Neural crest cell (in vitro differentiated cells): ENCODE measurements around the gene ARHGAP21. TPM values are rescaled to one million over a fixed set of nuclear protein-coding genes. Genes with fewer than 3 reads are reported as not detected.
A peak's percentile ranks its signal among the peaks of the same experiment; 100 is the strongest.

ENCODE experiments used
- DNase-seq: peaks from one replicate; pipeline ENCODE4 v3.0.0; 2021; ENCODE audit warnings: low read depth, mixed read lengths, low spot score
- H3K27ac Mint-ChIP-seq: one replicate; pipeline ENCODE4 v1.8.0; 2021; ENCODE audit warnings: mild to moderate bottlenecking, mixed read lengths; ENCODE audit not compliant: unreplicated experiment
- H3K27me3 Mint-ChIP-seq: 2 replicates; pipeline ENCODE4 v1.8.0; 2021; ENCODE audit warnings: low read depth, mild to moderate bottlenecking, mixed read lengths
- H3K36me3 Mint-ChIP-seq: 2 replicates; pipeline ENCODE4 v1.8.0; 2021; ENCODE audit warnings: low read depth, mild to moderate bottlenecking, mixed read lengths
- H3K4me1 Mint-ChIP-seq: 2 replicates; pipeline ENCODE4 v1.8.0; 2021; ENCODE audit warnings: mixed read lengths
- H3K4me3 Mint-ChIP-seq: one replicate; pipeline ENCODE4 v1.8.0; 2021; ENCODE audit warnings: mild to moderate bottlenecking, mixed read lengths
- H3K9me3 Mint-ChIP-seq: 2 replicates; pipeline ENCODE4 v1.8.0; 2021; ENCODE audit warnings: mixed read lengths
- total RNA-seq: library from RNA; stranded (reverse); gene quantifications from 2 replicates; pipeline ENCODE4 v1.2.1, GENCODE V29; 2021
- TF ChIP-seq, protein P1 (sequence below): fragments of 200-600 bp; sonication (generic); conservative IDR thresholded peaks from 2 replicates; pipeline ENCODE4 v1.5.0; 2021; ENCODE audit warnings: antibody characterized with exemption, mild to moderate bottlenecking

Gene ARHGAP21
- total RNA-seq, 1 donor from 2014 or later: 108 TPM

DNA sequence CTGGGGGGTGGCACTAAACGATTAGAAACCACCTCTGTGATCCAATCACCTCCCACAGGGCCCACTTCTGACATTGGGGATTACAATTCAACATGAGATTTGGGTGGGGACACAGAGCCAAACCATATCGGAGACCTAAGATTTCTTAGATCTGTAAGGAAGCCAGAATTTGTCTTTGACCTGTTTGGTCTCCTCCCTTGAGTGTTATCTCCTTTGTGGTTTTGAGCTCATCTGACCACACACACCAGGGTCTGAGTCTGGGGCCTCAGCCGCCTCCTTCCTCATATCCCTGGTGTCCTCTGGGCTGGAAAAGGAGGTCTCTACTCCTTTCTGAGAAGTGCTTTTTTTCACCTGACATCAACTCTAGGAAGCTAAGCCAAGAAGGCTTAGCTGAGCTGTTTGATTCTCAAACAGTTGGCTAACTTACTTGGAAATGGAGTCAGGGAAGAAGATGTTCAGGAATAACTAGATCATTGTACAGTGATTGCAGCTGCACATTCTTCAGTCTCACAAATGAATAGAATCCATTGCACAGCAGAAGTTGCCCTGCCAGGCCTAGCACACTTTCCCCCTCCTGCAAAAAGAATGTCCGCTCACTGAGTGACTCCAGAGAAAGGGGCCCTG, 167.4 kb downstream of the ARHGAP21 start:
- no peak overlapping the region for H3K4me3 Mint-ChIP-seq

DNA sequence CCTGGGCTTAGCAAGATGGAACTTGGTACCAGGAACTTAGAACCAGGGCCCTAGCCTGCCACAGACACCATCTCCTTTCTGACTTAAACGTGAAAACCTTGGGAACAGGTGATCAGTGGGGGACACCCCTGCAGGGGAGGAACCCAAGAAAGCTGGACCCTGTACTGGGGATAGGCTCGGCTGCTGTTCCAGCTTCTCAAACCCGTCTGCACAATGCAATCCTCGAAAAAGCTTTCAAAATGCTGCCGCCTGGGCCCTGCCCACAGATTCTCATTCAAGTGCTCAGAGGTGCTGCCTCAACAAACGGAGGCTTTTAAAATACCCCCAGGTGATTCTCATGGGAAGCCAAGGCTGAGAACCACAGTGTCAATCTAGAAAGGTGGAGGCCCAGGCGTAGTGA, 169.7 kb downstream of the ARHGAP21 start:
- TF ChIP-seq, protein P1, sequence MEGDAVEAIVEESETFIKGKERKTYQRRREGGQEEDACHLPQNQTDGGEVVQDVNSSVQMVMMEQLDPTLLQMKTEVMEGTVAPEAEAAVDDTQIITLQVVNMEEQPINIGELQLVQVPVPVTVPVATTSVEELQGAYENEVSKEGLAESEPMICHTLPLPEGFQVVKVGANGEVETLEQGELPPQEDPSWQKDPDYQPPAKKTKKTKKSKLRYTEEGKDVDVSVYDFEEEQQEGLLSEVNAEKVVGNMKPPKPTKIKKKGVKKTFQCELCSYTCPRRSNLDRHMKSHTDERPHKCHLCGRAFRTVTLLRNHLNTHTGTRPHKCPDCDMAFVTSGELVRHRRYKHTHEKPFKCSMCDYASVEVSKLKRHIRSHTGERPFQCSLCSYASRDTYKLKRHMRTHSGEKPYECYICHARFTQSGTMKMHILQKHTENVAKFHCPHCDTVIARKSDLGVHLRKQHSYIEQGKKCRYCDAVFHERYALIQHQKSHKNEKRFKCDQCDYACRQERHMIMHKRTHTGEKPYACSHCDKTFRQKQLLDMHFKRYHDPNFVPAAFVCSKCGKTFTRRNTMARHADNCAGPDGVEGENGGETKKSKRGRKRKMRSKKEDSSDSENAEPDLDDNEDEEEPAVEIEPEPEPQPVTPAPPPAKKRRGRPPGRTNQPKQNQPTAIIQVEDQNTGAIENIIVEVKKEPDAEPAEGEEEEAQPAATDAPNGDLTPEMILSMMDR: no peak

More for the DNA sequence above, 167.4 kb downstream of the ARHGAP21 start:
- H3K4me1 Mint-ChIP-seq: peaks cover 19% of the 10 kb centered on the region
- TF ChIP-seq, protein P1: no peak
- no peaks in the 10 kb centered on the region for H3K27me3 Mint-ChIP-seq
- H3K27ac Mint-ChIP-seq: no peak overlapping the region
- DNase-seq: no peak
- no peaks in the 10 kb centered on the region for H3K36me3 Mint-ChIP-seq
- peaks cover 3% of the 10 kb centered on the region for H3K9me3 Mint-ChIP-seq

DNA sequence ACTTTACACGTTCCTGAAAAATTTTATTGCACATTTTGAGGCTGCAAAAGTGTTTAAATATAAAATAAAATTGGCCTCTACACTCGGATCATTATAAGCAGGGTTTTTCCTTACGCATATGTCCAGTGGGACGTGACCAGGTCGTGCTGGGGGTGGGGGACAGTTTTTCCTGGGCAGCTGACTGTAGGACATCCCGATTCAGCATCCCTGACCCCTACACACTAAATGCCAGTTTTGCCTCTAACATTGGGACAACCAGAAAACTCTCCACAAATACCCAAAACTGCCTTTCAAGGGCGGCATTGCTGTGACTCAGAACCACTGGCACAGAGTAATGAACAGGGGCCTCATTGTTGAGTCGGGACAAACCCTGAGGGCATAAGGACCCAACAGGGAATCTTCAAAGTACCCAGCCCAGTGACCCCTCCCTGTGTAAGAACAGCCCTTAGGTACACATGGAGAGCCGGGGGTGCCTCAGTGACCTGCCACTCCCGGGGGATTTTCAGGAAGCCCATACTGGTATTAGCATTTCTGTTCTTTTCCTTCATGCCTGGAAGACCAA, 170.6 kb downstream of the ARHGAP21 start:
- peaks cover 3% of the 10 kb centered on the region for H3K9me3 Mint-ChIP-seq
- H3K4me1 Mint-ChIP-seq: peaks cover 19% of the 10 kb centered on the region
- no peaks in the 10 kb centered on the region for H3K36me3 Mint-ChIP-seq
- DNase-seq: no peak
- TF ChIP-seq, protein P1: no peak
- H3K27me3 Mint-ChIP-seq: no peaks in the 10 kb centered on the region
- no peak overlapping the region for H3K4me3 Mint-ChIP-seq
- H3K27ac Mint-ChIP-seq: no peak overlapping the region

More for the DNA sequence above, 169.7 kb downstream of the ARHGAP21 start:
- H3K27ac Mint-ChIP-seq: no peak overlapping the region
- no peaks in the 10 kb centered on the region for H3K27me3 Mint-ChIP-seq
- peaks cover 19% of the 10 kb centered on the region for H3K4me1 Mint-ChIP-seq
- DNase-seq: no peak
- H3K36me3 Mint-ChIP-seq: no peaks in the 10 kb centered on the region
- no peak overlapping the region for H3K4me3 Mint-ChIP-seq
- peaks cover 3% of the 10 kb centered on the region for H3K9me3 Mint-ChIP-seq

DNA sequence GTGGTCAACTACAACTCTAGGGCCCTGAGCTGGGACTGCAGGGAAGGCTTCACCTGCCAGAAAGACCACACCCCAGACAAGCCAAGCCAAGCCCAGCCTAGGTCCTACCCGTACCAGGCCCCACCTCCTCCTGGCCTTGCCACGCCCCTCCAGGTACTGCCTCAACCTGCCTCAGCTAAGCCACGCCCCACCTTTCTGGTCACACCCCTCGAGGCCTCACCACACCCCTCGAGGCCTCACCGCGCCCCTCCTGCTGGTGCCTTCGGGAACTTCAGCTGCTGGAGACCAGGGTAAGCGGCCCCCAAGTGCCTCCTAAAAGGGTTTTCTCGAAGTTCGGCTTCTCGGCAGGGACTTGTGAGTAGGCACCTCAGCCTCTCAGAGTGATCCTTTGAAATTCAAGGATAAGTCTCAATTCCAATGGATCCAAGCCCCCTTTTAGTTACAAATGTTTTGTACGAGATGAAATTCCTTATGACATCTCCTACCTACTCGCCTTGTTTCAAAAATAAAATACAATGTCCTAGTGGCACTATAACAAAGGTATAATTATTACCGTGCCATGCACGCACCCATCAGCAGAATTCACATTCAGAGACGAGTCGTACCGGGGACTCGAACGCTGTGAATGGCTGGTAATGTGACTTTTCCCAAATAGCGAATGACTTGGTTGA, 171.2 kb downstream of the ARHGAP21 start:
- Mint-ChIP-seq H3K27me3 (no peaks in the 10 kb centered on the region), H3K27ac (no peak overlapping the region), H3K4me1 (peaks cover 19% of the 10 kb centered on the region), H3K9me3 (peaks cover 3% of the 10 kb centered on the region), H3K4me3 (no peak overlapping the region), H3K36me3 (no peaks in the 10 kb centered on the region)
- DNase-seq: no peak
- TF ChIP-seq, protein P1: peak; percentile 56

DNA sequence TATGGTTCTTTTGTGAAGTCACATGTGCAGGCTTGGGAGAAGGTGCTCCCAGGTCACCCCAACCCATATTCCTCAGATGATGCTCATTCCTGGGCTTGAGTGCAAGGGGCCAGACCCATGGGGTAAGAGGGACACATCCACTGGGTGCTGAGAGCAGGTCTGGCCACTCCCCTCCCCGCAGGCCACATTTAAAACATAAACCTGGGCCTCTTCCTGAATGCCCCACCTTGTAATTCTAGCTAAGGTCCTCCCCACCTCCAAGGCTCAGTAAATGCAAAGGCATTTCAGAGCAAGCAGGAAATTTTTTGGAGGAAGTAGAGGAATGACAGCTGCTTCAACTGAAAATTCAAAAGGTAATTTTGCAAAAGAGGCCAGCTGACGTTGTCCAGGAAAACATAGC, 172.5 kb downstream of the ARHGAP21 start:
- Mint-ChIP-seq H3K4me1 (peaks cover 8% of the 10 kb centered on the region), H3K4me3 (no peak overlapping the region), H3K27ac (no peak overlapping the region), H3K36me3 (peaks cover 3% of the 10 kb centered on the region), H3K9me3 (no peaks in the 10 kb centered on the region), H3K27me3 (no peaks in the 10 kb centered on the region)
- TF ChIP-seq, protein P1: no peak
- no peak for DNase-seq
